MM.1S (cell line): Measurements from ENCODE around the gene TCERG1L.

Experiments
- DNase-seq: peaks from one replicate; pipeline ENCODE4 v3.0.0-alpha.2; 2015
- H2AFZ ChIP-seq: fragments of 300-600 bp; sonication (generic); 2 replicates; pipeline ENCODE4 v1.6.0; 2016; ENCODE audit warnings: antibody characterized with exemption, low read length
- H3F3A ChIP-seq: fragments of 300-600 bp; sonication (generic); 2 replicates; pipeline ENCODE4 v1.6.1; 2016; ENCODE audit warnings: mild to moderate bottlenecking, antibody characterized with exemption, low read length, moderate library complexity, mixed read lengths; ENCODE audit not compliant: insufficient read depth
- H3K27ac ChIP-seq: fragments of 300-600 bp; sonication (generic); 2 replicates; pipeline ENCODE4 v1.5.1; 2016; ENCODE audit warnings: mild to moderate bottlenecking, low read length
- H3K27me3 ChIP-seq: fragments of 300-600 bp; sonication (generic); replicated peaks from 2 replicates; pipeline ENCODE4 v1.6.0; 2016; ENCODE audit warnings: low read length; ENCODE audit not compliant: insufficient read depth
- H3K36me3 ChIP-seq: fragments of 300-600 bp; sonication (generic); replicated peaks from 2 replicates; pipeline ENCODE4 v1.6.1; 2016; ENCODE audit warnings: mild to moderate bottlenecking, low read length, mixed read lengths; ENCODE audit not compliant: insufficient read depth
- H3K4me1 ChIP-seq: fragments of 300-600 bp; sonication (generic); 2 replicates; pipeline ENCODE4 v1.6.1; 2016; ENCODE audit warnings: low read length, mixed read lengths
- H3K4me2 ChIP-seq: fragments of 300-600 bp; sonication (generic); 2 replicates; pipeline ENCODE4 v1.6.0; 2016; ENCODE audit warnings: low read depth, low read length
- H3K4me3 ChIP-seq: fragments of 300-600 bp; sonication (generic); 2 replicates; pipeline ENCODE4 v1.5.1; 2016; ENCODE audit warnings: low read length, mixed read lengths
- H3K79me2 ChIP-seq: fragments of 300-600 bp; sonication (generic); 2 replicates; pipeline ENCODE4 v1.6.1; 2016; ENCODE audit warnings: mixed run types, low read length, mixed read lengths
- H3K9ac ChIP-seq: fragments of 300-600 bp; sonication (generic); 2 replicates; pipeline ENCODE4 v1.6.1; 2016; ENCODE audit warnings: low read length, mixed read lengths
- H3K9me2 ChIP-seq: fragments of 300-600 bp; sonication (generic); replicated peaks from 2 replicates; pipeline ENCODE4 v1.6.1; 2016; ENCODE audit warnings: mild to moderate bottlenecking, low read length, mixed read lengths; ENCODE audit not compliant: insufficient read depth
- H3K9me3 ChIP-seq: fragments of 300-600 bp; sonication (generic); replicated peaks from 2 replicates; pipeline ENCODE4 v1.6.1; 2016; ENCODE audit warnings: mild to moderate bottlenecking, low read length, mixed read lengths; ENCODE audit not compliant: insufficient read depth
- H4K20me1 ChIP-seq: fragments of 300-600 bp; sonication (generic); 2 replicates; pipeline ENCODE4 v1.6.1; 2016; ENCODE audit warnings: mild to moderate bottlenecking, low read length, moderate library complexity, mixed read lengths; ENCODE audit not compliant: insufficient read depth
- EZH2 ChIP-seq: fragments of 300-600 bp; sonication (generic); optimal IDR thresholded peaks from 2 replicates; pipeline ENCODE3; 2017; ENCODE audit warnings: low read depth, mild to moderate bottlenecking, antibody characterized with exemption, low read length, mixed read lengths
- EZH2phosphoT487 ChIP-seq: fragments of 300-600 bp; sonication (generic); IDR thresholded peaks from 2 replicates; pipeline ENCODE4 v1.6.1; 2018; ENCODE audit warnings: antibody characterized with exemption, low read length
- TF ChIP-seq, protein P1 (sequence below): fragments of 300-600 bp; sonication (generic); IDR thresholded peaks from 2 replicates; pipeline ENCODE4 v1.5.1; 2016; ENCODE audit warnings: antibody characterized with exemption, low read length, mixed read lengths

The TCERG1L gene

DNA sequence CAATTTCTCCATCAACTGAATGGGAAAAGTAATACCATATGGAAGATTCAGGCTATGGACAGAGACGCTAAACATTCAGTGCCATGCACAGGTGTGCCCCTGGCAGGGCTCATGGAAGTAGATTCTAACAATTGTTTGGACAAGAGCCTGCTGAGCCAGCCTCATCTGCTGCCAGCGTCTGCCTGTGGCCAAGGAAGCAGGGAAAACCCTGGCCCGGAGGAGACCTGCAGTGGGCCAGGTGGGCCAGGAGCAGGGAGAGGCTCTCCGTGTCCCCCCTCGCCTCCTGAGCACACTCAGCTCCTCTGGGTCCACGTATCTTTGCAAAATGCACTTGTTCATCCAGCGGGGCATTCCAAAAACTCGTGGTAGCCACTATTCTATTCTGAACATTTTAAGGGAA lies 130.1 kb downstream of the TCERG1L start:
- Histone ChIP-seq H4K20me1 (no peaks in the 10 kb centered on the region), H3K9me3 (no peaks in the 10 kb centered on the region), H3K4me1 (no peaks in the 10 kb centered on the region), H3K9ac (no peak overlapping the region), H3K4me2 (no peak overlapping the region), H3K9me2 (no peaks in the 10 kb centered on the region), H3K79me2 (no peaks in the 10 kb centered on the region), H3K27me3 (no peaks in the 10 kb centered on the region), H3K4me3 (no peak overlapping the region), H2AFZ (no peak overlapping the region), H3F3A (no peaks in the 10 kb centered on the region), H3K27ac (no peak overlapping the region), H3K36me3 (no peaks in the 10 kb centered on the region)
- DNase-seq, result no peak
- no peak for TF ChIP-seq EZH2phosphoT487
- TF ChIP-seq EZH2, result no peak
- TF ChIP-seq, protein P1, sequence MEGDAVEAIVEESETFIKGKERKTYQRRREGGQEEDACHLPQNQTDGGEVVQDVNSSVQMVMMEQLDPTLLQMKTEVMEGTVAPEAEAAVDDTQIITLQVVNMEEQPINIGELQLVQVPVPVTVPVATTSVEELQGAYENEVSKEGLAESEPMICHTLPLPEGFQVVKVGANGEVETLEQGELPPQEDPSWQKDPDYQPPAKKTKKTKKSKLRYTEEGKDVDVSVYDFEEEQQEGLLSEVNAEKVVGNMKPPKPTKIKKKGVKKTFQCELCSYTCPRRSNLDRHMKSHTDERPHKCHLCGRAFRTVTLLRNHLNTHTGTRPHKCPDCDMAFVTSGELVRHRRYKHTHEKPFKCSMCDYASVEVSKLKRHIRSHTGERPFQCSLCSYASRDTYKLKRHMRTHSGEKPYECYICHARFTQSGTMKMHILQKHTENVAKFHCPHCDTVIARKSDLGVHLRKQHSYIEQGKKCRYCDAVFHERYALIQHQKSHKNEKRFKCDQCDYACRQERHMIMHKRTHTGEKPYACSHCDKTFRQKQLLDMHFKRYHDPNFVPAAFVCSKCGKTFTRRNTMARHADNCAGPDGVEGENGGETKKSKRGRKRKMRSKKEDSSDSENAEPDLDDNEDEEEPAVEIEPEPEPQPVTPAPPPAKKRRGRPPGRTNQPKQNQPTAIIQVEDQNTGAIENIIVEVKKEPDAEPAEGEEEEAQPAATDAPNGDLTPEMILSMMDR, result no peak

DNA sequence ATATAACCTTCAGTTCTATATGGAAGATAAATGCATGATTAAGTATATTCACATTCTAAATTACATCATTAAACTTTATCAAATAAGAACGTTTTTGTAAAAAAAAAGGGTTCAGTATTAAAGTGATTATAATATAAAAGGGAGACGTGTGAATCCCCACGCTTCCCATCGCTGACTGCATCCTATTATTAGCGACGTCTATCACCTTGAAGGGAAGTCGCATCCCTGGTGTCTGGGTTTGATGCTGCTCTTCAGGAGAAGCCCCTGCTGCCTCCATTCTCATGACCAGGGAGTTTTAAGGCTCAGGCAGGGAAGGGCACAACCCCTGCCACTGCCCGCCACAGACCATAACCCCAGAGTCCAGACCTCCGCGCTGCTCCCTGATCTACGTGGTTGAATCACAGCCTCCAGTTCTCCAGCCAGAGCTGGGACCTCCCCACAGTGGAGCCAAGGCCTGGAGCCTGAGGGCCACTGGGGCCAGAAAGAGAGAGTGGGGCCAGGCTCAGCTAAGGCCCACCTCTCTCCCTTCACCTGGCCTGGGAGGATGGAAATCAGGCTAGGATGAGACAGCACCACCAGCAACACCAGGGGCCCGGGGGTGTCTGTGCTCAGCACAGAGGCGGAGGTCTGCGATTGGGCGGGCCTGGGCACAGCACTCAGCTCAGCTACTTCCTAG lies 130.6 kb downstream of the TCERG1L start:
- no peak overlapping the region for H3K27ac ChIP-seq

DNA sequence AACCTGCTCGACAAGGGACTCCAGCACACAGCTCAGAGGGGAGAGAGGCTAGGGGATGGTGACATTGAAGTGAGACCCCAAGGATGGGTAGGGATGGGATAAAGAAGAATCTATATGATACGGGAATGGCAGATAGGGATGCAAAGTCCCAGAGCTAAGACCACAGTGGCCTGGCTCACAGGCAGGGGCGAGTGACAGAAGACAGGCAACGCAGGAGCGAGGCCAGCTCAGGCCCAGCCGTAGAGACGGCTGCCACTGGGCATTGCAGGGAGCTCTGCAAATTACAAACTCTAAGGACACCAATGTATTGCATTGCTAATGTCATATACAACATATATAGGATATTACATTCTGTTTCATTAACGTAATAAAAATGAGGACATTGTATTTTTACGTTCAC lies 131.4 kb downstream of the TCERG1L start:
- no peaks in the 10 kb centered on the region for H3K27me3 ChIP-seq
- H3K4me3 ChIP-seq, result no peak overlapping the region
- no peaks in the 10 kb centered on the region for H3K9me2 ChIP-seq
- no peak overlapping the region for H3K9ac ChIP-seq
- H4K20me1 ChIP-seq, result no peaks in the 10 kb centered on the region
- H3K4me1 ChIP-seq, result no peaks in the 10 kb centered on the region
- no peak overlapping the region for H3K4me2 ChIP-seq
- no peak overlapping the region for H3K27ac ChIP-seq
- H3K36me3 ChIP-seq, result no peaks in the 10 kb centered on the region
- H2AFZ ChIP-seq, result no peak overlapping the region
- TF ChIP-seq, protein P1, result no peak
- TF ChIP-seq EZH2 (no peak), EZH2phosphoT487 (no peak)
- DNase-seq, result no peak
- H3F3A ChIP-seq, result no peaks in the 10 kb centered on the region
- H3K79me2 ChIP-seq, result no peaks in the 10 kb centered on the region
- H3K9me3 ChIP-seq, result no peaks in the 10 kb centered on the region

More for the DNA sequence above, 130.6 kb downstream of the TCERG1L start:
- no peak overlapping the region for H2AFZ ChIP-seq
- no peaks in the 10 kb centered on the region for H3K4me1 ChIP-seq
- H3K9me3 ChIP-seq, result no peaks in the 10 kb centered on the region
- no peak for DNase-seq
- H3K9ac ChIP-seq, result no peak overlapping the region
- no peaks in the 10 kb centered on the region for H3K36me3 ChIP-seq
- no peak overlapping the region for H3K4me2 ChIP-seq
- TF ChIP-seq, protein P1, result no peak
- TF ChIP-seq EZH2, result no peak
- no peak for TF ChIP-seq EZH2phosphoT487
- H3K9me2 ChIP-seq, result no peaks in the 10 kb centered on the region
- no peak overlapping the region for H3K4me3 ChIP-seq
- H3K79me2 ChIP-seq, result no peaks in the 10 kb centered on the region
- no peaks in the 10 kb centered on the region for H4K20me1 ChIP-seq
- no peaks in the 10 kb centered on the region for H3K27me3 ChIP-seq
- H3F3A ChIP-seq, result no peaks in the 10 kb centered on the region
